Stimulated activated CD8-positive, alpha-beta memory T cell treated with anti-CD3 and anti-CD28 coated beads, Interleukin-15, amount 100 ng/mL, for 1 hour (primary cell): ENCODE measurements around the gene GREM1.

Experiments
- DNase-seq: peaks from one replicate; pipeline ENCODE4 v3.0.0-alpha.2; 2020; ENCODE audit warnings: low read depth

Gene GREM1

DNA sequence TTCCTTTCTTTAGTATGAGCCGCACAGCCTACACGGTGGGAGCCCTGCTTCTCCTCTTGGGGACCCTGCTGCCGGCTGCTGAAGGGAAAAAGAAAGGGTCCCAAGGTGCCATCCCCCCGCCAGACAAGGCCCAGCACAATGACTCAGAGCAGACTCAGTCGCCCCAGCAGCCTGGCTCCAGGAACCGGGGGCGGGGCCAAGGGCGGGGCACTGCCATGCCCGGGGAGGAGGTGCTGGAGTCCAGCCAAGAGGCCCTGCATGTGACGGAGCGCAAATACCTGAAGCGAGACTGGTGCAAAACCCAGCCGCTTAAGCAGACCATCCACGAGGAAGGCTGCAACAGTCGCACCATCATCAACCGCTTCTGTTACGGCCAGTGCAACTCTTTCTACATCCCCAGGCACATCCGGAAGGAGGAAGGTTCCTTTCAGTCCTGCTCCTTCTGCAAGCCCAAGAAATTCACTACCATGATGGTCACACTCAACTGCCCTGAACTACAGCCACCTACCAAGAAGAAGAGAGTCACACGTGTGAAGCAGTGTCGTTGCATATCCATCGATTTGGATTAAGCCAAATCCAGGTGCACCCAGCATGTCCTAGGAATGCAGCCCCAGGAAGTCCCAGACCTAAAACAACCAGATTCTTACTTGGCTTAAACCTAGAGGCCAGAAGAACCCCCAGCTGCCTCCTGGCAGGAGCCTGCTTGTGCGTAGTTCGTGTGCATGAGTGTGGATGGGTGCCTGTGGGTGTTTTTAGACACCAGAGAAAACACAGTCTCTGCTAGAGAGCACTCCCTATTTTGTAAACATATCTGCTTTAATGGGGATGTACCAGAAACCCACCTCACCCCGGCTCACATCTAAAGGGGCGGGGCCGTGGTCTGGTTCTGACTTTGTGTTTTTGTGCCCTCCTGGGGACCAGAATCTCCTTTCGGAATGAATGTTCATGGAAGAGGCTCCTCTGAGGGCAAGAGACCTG, 13.2 kb downstream of the GREM1 start:
- DNase-seq, result no peak

DNA sequence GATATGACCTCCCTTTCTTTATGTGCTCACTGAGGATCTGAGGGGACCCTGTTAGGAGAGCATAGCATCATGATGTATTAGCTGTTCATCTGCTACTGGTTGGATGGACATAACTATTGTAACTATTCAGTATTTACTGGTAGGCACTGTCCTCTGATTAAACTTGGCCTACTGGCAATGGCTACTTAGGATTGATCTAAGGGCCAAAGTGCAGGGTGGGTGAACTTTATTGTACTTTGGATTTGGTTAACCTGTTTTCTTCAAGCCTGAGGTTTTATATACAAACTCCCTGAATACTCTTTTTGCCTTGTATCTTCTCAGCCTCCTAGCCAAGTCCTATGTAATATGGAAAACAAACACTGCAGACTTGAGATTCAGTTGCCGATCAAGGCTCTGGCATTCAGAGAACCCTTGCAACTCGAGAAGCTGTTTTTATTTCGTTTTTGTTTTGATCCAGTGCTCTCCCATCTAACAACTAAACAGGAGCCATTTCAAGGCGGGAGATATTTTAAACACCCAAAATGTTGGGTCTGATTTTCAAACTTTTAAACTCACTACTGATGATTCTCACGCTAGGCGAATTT, 14.9 kb downstream of the GREM1 start:
- no peak for DNase-seq

GRCh38 chr15:32733281-32733680, 15.5 kb downstream of the GREM1 start:
- DNase-seq, result no peak

DNA sequence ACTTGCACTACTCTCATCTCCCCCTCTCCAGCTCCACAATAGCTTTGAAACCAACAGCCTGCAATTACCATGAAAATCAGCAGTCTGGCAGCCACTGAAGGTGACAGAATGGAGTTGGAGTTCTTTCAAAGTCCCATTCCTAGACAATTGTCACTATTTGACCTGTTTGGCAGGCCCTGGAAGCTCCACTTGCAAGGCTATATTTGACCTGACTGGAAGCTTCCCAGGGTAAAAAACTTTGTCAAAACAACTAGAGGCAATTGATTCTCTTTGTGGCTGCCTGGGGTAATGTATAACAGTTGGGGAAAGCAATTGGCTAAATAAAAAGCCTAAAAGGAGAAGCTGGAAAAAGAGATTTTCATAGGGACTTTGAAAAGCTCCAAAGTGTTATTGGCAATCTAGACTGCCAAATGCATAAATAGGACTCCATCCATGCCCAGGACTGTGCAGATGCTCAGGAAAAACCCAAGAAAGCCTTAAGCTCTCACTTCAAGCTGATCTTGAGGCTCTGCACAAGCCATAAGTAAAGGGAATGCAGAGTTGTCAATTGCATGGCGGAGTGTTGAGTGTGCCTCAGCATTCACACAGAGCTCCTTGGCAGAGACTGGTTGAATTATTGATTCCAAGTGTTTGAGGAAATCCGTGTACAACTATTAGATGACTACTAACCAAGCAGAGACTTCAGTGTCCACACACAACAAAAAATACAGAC, 18.3 kb downstream of the GREM1 start:
- no peak for DNase-seq

- DNase-seq, result no peak
Observed at GRCh38 chr15:32736701-32737061, 18.9 kb downstream of the GREM1 start.

- DNase-seq, result no peak
Observed at GRCh38 chr15:32737304-32737703, 19.5 kb downstream of the GREM1 start.

DNA sequence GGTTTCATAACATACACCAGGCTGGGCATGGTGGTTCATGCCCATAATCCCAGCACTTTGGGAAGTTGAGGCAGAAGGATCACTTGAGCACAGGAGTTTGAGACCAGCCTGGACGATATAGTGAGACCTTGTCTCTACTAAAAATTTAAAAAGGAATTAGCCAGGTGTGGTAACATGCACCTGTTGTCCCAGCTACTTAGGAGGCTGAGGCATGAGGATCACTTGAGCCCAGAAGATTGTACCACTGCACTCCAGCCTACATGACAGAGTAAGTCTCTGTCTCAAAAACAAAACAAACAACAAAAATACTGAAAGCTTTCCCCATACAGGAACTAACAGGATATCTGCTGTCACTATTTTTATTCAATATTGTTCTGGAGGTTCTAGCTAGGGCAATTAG, 20.9 kb downstream of the GREM1 start:
- DNase-seq, result no peak

DNA sequence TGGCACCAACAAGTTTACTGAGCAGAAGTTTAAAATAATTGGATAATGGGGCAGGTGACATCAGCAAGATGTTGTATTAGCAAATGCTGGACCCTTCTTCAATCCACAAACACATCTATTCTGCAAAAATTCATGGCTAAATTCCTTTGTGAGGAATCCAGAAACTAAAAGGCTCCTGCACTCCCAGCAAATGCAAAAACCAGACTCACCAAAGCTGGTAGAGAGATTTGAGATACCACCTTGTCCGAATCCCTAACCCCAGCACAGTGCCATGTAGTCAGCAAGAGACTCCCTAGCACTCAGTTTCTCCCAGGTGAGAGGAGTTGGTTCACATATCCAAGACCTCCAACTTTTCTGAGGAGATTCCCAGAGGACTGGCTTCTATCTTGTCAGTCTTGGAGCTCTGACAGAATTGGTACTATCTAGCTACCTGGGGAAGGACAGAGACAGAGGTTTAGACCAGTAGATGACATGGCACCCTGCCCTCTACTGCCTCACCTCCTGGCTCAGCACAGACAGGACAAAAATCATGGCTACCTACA, 21.8 kb downstream of the GREM1 start:
- DNase-seq, result no peak

DNA sequence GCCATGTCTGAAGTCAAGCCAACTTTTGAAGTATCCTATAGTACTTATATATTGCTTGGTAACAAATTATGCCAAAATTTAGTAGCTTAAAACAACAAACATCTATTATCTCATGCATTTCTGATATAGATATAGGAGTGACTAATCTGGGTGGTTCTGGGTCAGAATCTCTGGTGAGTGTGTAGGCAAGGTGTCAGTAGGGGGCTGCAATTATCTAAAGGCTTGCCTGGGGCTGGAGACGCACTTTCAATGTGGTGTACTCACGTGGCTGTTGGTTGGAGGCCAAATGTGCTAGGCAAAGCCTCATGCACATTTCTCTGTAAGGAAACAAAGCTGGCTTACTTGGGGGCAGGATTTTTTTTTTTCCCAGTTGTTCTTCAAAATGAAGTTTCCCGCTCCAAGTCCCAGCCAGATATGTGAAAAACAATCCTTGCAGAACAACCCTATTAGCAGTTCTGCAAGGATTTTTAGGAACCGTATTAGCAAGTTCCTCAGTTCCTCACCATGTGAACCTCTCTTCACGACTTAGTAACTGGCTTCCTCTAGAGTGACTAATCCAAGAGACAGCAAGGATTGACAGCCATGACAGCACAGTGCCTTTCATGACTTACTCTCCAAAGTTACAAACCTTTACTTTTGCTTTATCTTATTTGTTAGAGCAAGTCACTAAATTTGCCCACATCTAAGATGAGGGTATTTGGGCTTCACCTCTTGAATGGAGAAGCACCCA, 25.8 kb downstream of the GREM1 start:
- no peak for DNase-seq

- no peak for DNase-seq
Observed at GRCh38 chr15:32746116-32746857, 28.5 kb downstream of the GREM1 start.

GRCh38 chr15:32747921-32748342, 30.1 kb downstream of the GREM1 start:
- DNase-seq, result no peak

DNA sequence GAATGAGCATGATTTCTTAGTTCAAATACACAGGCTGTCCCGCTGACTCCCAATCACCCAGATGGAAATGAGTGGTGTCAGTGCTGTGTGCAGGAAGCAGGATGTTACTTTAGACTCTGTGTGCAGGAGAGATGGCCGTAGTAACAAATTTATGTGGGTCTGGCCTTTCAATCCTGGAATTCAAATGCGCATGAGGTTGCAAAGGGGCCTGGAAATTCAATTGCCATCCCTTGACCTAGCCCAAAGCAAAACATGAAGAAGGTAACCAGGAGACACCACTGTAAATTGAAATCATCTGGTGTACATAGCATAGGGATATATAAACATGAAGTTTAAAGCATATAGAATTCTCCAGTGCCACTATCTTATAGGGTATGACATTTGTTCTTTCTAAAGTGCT, 33.2 kb downstream of the GREM1 start:
- no peak for DNase-seq

DNA sequence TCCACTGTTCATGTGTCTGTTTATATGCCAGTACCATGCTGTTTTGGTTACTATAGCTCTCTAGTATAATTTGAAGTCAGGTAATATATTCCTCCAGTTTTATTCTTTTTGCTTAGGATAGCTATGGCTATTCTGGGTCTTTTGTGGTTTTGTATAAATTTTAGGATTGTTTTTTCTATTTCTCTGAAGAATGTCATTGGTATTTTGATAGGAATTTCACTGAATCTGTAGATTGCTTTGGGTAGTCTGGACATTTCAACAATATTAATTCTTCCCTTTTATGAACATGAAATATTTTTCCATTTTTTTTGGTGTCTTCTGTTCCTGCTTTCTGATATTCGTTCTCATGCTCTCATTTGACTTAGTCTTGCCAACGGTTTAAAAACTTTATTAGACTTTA, 39.6 kb downstream of the GREM1 start:
- DNase-seq, result no peak

DNA sequence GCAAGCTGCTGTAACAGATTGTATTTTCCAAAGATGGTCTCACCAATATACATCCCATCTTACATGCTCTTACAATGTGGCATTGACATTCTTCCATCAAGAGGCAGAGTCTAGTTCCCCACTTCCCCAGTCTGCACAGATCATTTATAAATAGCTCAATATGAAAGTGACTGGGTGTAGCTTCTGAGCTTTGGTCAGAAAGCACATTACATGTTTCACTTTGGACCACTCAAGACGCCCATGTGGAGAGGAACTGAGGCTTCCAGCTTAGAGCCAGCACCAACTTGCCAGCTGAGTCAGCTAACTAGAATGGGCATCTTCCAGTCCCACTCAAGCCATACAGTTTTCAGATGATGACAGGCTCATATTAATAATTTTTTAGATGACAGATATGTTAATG, 45.5 kb downstream of the GREM1 start:
- DNase-seq, result no peak

- no peak for DNase-seq
Observed at GRCh38 chr15:32765236-32765635, 47.4 kb downstream of the GREM1 start.

GRCh38 chr15:32766101-32766500, 48.3 kb downstream of the GREM1 start:
- DNase-seq, result no peak

DNA sequence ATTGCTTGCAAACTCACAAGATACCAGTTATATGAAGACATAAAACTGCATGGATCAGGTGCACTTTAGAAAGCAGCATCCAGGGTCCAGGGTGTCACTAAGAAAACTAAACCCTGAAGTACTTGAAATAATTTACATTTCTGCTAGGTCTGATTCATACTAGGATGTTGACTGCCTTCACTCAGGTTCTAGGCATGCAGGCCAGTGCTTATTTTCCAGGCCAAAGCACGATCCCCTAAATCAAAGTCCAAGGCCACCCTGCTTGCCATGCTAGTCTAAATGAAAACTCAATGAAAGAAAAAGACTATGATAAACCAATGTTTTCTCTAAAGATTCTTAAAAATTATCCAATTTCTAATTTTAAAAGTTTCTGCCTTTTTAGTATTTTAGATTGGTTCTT, 49.4 kb downstream of the GREM1 start:
- no peak for DNase-seq

DNA sequence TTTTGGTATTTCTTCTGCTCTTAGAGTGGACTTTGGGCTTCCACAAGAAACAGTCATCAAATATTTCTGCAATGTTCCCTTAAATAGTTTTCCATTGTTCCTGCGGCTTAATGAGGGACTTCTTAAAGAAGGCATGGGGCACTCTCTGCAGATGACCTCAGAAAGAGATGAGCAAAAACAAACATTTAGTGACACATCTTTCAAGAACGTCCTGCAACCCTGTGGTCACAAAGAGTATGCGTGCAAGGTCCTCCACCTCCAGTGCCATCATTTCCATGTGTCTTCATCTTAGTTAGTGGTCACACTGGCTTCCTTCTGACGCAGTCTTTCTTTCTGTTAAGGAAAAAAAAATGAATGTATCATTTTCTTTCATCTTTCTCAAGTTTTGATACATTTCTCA, 56.2 kb downstream of the GREM1 start:
- DNase-seq, result no peak

DNA sequence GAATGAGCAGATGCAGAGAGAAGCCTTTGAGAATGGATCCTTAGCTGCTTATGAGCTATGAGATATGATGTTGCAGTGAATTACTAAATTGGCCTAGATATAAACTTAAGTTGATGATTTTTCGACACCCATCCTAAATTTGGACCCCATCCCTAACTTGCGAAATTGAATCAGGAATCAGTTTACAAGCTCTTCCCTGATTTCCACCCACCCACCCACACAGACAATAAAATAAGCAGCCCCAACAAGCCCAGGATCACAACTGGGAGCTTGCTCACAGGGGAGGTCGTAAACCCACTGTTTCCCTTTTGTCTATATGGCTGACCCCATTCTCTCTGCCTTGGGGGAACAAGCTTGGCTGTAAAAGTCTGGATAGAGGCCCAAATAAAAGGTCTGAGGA, 57.3 kb downstream of the GREM1 start:
- no peak for DNase-seq

DNA sequence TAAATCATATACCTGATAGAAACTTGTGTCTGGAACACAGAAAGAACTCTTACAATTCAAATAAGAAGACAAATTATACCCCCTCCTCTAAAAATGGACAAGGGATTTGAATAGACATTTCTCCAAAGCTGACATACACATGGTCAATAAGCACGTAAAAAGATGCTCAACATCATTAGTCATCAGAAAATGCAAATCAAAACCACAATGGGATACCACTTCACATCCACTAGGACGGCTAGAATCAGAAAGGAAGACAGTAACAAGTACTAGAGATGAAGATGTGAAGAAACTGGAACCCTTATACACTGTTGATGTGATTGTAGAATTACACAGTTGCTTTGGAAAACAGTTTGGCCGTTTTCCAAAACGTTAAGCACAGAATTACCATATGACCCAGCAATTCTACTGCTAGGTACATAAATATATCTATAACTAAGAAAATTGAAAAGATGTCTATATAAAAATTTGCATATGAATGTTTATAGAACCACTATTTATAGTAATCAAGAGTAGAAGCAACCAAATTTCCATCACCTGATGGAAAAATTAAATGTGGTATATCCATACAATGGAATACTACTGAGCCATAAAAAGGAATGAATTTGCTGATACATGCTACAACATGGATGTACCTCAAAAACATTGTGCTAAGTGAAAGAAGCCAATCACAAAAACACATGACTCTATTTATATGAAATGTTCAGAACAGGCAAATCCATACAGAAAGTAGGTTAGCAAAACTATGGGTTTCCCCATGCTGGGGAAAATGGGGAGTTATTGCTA, 60.8 kb downstream of the GREM1 start:
- no peak for DNase-seq

- DNase-seq, result no peak
Observed at GRCh38 chr15:32781781-32782180, 64.0 kb downstream of the GREM1 start.
